BE2C (cell line): Measurements from ENCODE around the gene SNTG2.

ENCODE experiments used
- DNase-seq: peaks from one replicate; pipeline ENCODE4 v3.0.0-alpha.2; 2020
- H3K27me3 ChIP-seq: fragments of 250-450 bp; sonication (Bioruptor Pico); 2 replicates; pipeline ENCODE4 v1.5.1; 2020; ENCODE audit warnings: mild to moderate bottlenecking
- H3K36me3 ChIP-seq: fragments of 250-450 bp; sonication (Bioruptor Pico); 2 replicates; pipeline ENCODE4 v1.5.1; 2020; ENCODE audit warnings: mild to moderate bottlenecking
- H3K4me1 ChIP-seq: fragments of 250-450 bp; sonication (Bioruptor Pico); 2 replicates; pipeline ENCODE4 v1.5.1; 2020
- H3K4me3 ChIP-seq: 2 replicates; pipeline ENCODE4 v1.5.1; 2011; ENCODE audit warnings: low read depth, low read length
- H3K9me3 ChIP-seq: fragments of 250-450 bp; sonication (Bioruptor Pico); 2 replicates; pipeline ENCODE4 v1.5.1; 2020
- TF ChIP-seq, protein P1 (sequence below): IDR thresholded peaks from 2 replicates; pipeline ENCODE4 v1.5.1; 2012; ENCODE audit warnings: mild to moderate bottlenecking, low read depth, low read length

Gene SNTG2

DNA sequence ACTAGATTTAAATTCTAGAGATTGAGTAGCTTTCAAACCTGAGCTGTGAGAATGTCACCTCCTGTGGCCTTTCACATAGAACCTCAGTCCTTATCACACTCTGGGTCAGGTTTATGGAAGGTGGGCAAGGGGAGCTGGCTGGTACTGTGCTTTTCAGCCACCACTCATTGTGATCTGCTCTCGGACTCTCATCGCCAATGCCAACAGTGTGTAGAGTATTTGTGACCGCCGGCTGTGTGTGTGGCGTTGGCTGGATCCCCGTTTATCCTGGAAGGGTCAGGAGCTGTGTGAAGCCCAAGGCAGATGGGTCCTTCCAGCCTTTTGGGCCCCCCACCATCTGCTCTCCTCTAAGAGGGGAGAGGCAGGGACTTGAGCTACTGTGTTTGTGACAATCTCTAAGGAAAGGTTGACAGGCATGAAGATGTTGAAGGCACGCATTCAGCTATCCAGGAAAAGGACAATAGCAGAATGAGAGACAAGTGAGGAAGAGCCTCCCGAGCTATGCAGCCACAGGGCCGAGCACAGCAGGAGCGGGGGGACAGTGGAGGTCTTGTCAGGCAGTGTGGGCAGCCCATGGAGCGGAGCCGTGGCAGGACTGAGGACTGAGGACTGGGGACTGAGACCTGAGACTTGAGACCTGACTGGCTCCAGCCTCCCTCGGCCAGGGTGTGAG lies 355.5 kb downstream of the SNTG2 start:
- Histone ChIP-seq H3K4me3 (no peak overlapping the region), H3K36me3 (no peaks in the 10 kb centered on the region), H3K9me3 (no peaks in the 10 kb centered on the region), H3K4me1 (no peaks in the 10 kb centered on the region), H3K27me3 (no peaks in the 10 kb centered on the region)
- TF ChIP-seq, protein P1, sequence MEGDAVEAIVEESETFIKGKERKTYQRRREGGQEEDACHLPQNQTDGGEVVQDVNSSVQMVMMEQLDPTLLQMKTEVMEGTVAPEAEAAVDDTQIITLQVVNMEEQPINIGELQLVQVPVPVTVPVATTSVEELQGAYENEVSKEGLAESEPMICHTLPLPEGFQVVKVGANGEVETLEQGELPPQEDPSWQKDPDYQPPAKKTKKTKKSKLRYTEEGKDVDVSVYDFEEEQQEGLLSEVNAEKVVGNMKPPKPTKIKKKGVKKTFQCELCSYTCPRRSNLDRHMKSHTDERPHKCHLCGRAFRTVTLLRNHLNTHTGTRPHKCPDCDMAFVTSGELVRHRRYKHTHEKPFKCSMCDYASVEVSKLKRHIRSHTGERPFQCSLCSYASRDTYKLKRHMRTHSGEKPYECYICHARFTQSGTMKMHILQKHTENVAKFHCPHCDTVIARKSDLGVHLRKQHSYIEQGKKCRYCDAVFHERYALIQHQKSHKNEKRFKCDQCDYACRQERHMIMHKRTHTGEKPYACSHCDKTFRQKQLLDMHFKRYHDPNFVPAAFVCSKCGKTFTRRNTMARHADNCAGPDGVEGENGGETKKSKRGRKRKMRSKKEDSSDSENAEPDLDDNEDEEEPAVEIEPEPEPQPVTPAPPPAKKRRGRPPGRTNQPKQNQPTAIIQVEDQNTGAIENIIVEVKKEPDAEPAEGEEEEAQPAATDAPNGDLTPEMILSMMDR = no peak
- no peak for DNase-seq

DNA sequence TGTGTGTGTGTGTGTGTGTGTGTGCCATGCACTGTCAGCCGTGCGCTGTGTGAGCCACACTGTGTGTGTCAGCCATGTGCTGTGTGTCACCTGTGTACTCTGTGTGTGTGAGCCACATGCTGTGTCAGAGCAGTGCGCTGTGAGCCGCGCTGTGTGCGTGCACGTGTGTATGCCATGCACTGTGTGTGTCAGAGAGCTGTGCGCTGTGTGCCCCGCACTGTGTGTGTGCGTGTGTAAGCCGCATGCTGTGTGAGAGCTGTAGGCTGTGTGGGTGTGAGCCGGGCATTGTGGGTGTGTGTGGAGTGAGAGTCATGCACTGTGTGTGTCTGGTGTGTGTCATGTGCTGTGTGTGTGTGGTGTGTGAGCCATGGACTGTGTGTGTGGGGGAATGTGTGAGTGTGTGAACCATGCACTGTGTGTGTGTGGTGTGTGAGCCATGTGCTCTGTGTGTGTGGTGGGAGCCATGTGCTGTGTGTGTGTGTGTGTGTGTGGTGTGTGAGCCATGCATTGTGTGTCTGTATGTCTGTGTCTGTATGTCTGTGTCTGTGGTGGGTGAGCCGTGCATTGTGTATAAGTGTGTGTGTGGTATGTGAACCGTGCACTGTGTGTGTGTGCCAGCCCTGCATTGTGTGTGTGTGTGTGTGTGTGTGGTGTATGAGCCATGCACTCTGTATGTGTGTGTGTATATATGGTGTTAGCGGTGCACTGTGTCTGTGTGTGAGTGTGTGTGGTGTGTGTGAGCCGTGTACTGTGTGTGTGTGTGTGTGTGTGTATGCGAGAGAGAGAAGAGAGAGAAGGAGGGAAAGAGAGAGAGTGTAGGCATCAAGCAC lies 356.3 kb downstream of the SNTG2 start:
- DNase-seq = no peak
- Histone ChIP-seq H3K4me1 (no peaks in the 10 kb centered on the region), H3K4me3 (no peak overlapping the region), H3K36me3 (no peaks in the 10 kb centered on the region), H3K9me3 (no peaks in the 10 kb centered on the region), H3K27me3 (no peaks in the 10 kb centered on the region)
- TF ChIP-seq, protein P1 = no peak

DNA sequence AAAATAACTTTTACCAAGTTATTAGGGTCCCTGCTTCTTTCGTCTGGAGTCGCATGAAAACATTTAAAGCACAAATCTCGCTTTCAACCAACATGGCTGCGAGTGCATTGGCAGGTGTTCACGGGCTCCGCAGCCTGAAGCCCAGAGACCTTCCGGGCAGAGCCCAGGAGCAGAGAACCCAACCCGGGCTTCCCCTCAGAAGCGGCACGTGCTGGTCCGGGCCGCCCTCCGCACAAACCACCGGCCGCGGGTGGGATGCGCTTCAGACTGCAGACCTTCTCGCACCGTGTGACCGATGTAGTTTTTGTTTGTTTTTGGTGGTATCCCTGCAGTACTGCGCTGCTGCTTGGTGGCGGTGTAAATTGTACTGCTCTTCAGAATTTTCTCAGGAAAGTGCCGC lies 357.0 kb downstream of the SNTG2 start:
- no peaks in the 10 kb centered on the region for H3K4me1 ChIP-seq
- no peaks in the 10 kb centered on the region for H3K36me3 ChIP-seq
- no peaks in the 10 kb centered on the region for H3K27me3 ChIP-seq
- no peaks in the 10 kb centered on the region for H3K9me3 ChIP-seq
- TF ChIP-seq, protein P1 = no peak
- DNase-seq = no peak
- no peak overlapping the region for H3K4me3 ChIP-seq

DNA sequence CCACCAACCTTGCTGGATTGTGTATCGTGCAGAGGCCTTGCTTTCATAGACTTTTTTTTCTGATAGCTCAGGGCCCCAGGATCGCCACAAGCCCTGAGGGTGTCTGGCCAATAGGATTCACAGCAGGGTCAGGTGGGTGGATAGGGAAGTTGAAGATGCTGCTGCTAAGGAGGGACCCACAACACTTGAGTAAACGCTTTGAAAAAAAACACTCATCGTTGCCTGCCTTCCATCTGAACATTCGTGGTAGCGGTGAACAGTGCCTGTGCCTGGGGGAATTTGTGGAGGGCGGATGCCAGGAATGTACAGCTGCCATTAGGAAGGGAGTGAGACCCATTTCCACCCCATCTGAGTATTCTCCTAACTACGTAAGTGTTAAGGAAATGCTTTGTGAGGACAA lies 358.0 kb downstream of the SNTG2 start:
- Histone ChIP-seq H3K9me3 (no peaks in the 10 kb centered on the region), H3K36me3 (no peaks in the 10 kb centered on the region), H3K27me3 (no peaks in the 10 kb centered on the region), H3K4me1 (no peaks in the 10 kb centered on the region), H3K4me3 (no peak overlapping the region)
- DNase-seq = no peak
- TF ChIP-seq, protein P1 = no peak

DNA sequence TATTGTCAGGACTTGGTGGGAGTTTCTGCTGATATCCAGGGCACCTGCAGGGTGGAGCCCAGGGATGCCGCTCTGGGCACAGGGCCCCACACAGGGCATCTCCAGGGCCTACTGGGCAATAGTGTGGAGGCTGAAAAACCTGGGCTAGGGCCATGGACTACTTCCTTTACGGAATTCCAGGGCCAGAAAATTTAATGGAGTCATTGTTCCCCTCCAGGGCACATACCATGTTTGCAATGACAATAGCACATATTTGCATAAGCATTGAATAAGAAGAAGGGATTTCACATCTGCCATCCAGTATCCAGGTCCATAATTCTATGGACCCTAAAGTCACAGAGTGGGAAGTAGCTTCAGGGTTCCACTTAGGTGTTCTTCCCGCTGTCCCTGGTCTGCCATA lies 358.9 kb downstream of the SNTG2 start:
- H3K4me3 ChIP-seq = no peak overlapping the region
- TF ChIP-seq, protein P1 = no peak
- H3K9me3 ChIP-seq = no peaks in the 10 kb centered on the region
- H3K36me3 ChIP-seq = no peaks in the 10 kb centered on the region
- no peak for DNase-seq
- no peaks in the 10 kb centered on the region for H3K27me3 ChIP-seq
- no peaks in the 10 kb centered on the region for H3K4me1 ChIP-seq

DNA sequence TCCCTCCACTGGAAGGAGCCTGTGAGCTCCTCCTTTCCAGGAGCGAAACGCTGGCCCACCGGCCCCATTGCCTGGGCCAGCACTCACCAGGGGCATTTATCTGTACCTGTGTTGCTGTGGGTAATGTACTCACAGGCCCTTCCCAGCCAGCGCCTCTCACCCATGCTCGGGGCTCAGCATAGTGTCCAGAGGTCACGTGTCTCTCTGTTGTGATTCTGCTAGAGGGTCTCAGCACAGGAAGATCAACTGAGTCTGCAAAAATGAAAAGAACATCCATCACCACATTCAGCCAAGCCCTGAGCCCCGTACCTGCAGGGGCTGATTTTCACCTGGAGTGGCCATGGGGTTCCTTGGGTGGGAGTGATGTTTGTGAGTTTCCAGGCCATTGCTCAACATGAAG lies 359.6 kb downstream of the SNTG2 start:
- no peak overlapping the region for H3K4me3 ChIP-seq
- no peaks in the 10 kb centered on the region for H3K27me3 ChIP-seq
- no peaks in the 10 kb centered on the region for H3K9me3 ChIP-seq
- no peaks in the 10 kb centered on the region for H3K4me1 ChIP-seq
- TF ChIP-seq, protein P1 = no peak
- H3K36me3 ChIP-seq = no peaks in the 10 kb centered on the region
- DNase-seq = no peak
